Endothelial cell of umbilical vein (primary cell): ENCODE results near the gene AMMECR1L. TPM values are rescaled to one million over a fixed set of nuclear protein-coding genes. Genes with fewer than 3 reads are reported as not detected.
"Not testable (repeated sequence)": the region's sequence is repeated elsewhere in the genome, so short reads cannot be mapped to it uniquely, and the experiment has no call there.

Experiments used
- BruUV-seq: library from RNA; stranded (reverse); fragments of 400-500 nt; replicated peaks from 2 replicates; lab custom pipeline; 2021; lab: Mats Ljungman, UMichigan
- CTCF ChIA-PET: fragments of 300-600, 350-600 bp; sonication (Branson Sonifier 250); formaldehyde crosslinking; loops from one replicate; lab custom pipeline; 2021; ENCODE audit warnings: antibody characterized with exemption, inconsistent platforms; lab: Charles Lee
- POLR2A ChIA-PET: fragments of 300-600, 350-600 bp; sonication (Branson Sonifier 250); formaldehyde crosslinking; loops from one replicate; lab custom pipeline; 2021; ENCODE audit warnings: antibody characterized with exemption, inconsistent platforms; lab: Charles Lee
- DNase-seq: peaks from one replicate; pipeline ENCODE4 v3.0.0-alpha.2; 2011; ENCODE audit warnings: low read depth, low spot score
- FAIRE-seq: peaks from 2 replicates; lab custom pipeline; 2011; peaks lifted over from hg19 to GRCh38; lab: Jason Lieb, UNC
- H2AFZ ChIP-seq: 2 replicates; pipeline ENCODE4 v1.6.0; 2012; ENCODE audit warnings: low read depth, low read length, control low read depth, inconsistent platforms
- H3K27ac ChIP-seq: 2 replicates; pipeline ENCODE4 v1.5.1; 2011; ENCODE audit warnings: low read depth, mild to moderate bottlenecking, control low read depth, low read length, moderate library complexity; ENCODE audit not compliant: insufficient read depth
- H3K27me3 ChIP-seq, 2 experiments: 2 replicates each; pipeline versions ENCODE4 v1.6.0 to v1.6.1; 2011; ENCODE audit warnings: low read length in 2 of 2, mixed read lengths in 1 of 2; ENCODE audit not compliant: control insufficient read depth in 2 of 2, insufficient read depth in 2 of 2
- H3K36me3 ChIP-seq, 2 experiments: 2 replicates in 1 of 2; 3 replicates in 1 of 2; pipeline ENCODE4 v1.5.1; 2011; ENCODE audit warnings: low read length in 2 of 2, mild to moderate bottlenecking in 1 of 2, moderate library complexity in 1 of 2; ENCODE audit not compliant: control insufficient read depth in 2 of 2, insufficient read depth in 2 of 2; ENCODE audit errors: extremely low read depth in 1 of 2
- H3K4me1 ChIP-seq: 3 replicates; pipeline ENCODE4 v1.5.1; 2011; ENCODE audit warnings: mild to moderate bottlenecking, low read length; ENCODE audit not compliant: control insufficient read depth, insufficient read depth; ENCODE audit errors: extremely low read depth
- H3K4me2 ChIP-seq: 2 replicates; pipeline ENCODE4 v1.6.1; 2011; ENCODE audit warnings: low read length, control low read depth, mixed read lengths; ENCODE audit not compliant: insufficient read depth
- H3K4me3 ChIP-seq, 3 experiments: fragments of 200-600 bp in 1 of 3; sonication (generic), shearing (Covaris generic) in 1 of 3; replicated peaks in 1 of 3; 2 replicates each; pipeline ENCODE4 v1.5.1; 2011 to 2016; ENCODE audit warnings: control low read depth in 3 of 3, low read length in 3 of 3, mild to moderate bottlenecking in 2 of 3, inconsistent platforms in 1 of 3, low read depth in 1 of 3, moderate library complexity in 1 of 3; ENCODE audit not compliant: insufficient read depth in 1 of 3
- H3K79me2 ChIP-seq: 2 replicates; pipeline ENCODE4 v1.6.0; 2012; ENCODE audit warnings: low read length, inconsistent platforms; ENCODE audit not compliant: control insufficient read depth, insufficient read depth
- H3K9ac ChIP-seq: replicated peaks from 2 replicates; pipeline ENCODE3; 2011; ENCODE audit warnings: low read length, control low read depth; ENCODE audit not compliant: insufficient read depth; ENCODE audit errors: extremely low read depth
- H3K9me1 ChIP-seq: replicated peaks from 3 replicates; pipeline ENCODE4 v1.6.0; 2011; ENCODE audit warnings: mild to moderate bottlenecking, low read length; ENCODE audit not compliant: control insufficient read depth, insufficient read depth; ENCODE audit errors: extremely low read depth
- H3K9me3 ChIP-seq: replicated peaks from 2 replicates; pipeline ENCODE4 v1.5.1; 2012; ENCODE audit warnings: low read length, inconsistent platforms; ENCODE audit not compliant: control insufficient read depth, insufficient read depth
- H4K20me1 ChIP-seq: replicated peaks from 2 replicates; pipeline ENCODE3; 2011; ENCODE audit warnings: mild to moderate bottlenecking, low read length; ENCODE audit not compliant: control insufficient read depth, insufficient read depth; ENCODE audit errors: extremely low read depth
- EZH2 ChIP-seq: IDR thresholded peaks from 2 replicates; pipeline ENCODE4 v1.6.1; 2012; ENCODE audit warnings: borderline replicate concordance, low read depth, mild to moderate bottlenecking, moderate library complexity, low read length, inconsistent platforms; ENCODE audit not compliant: severe bottlenecking
- FOS ChIP-seq: IDR thresholded peaks from 2 replicates; pipeline ENCODE4 v1.6.1; 2011; ENCODE audit warnings: mild to moderate bottlenecking, low read length, moderate library complexity, borderline replicate concordance; ENCODE audit not compliant: insufficient read depth
- GATA2 ChIP-seq: IDR thresholded peaks from 2 replicates; pipeline ENCODE4 v1.7.0; 2011; ENCODE audit warnings: low read depth, mild to moderate bottlenecking, moderate library complexity, mixed read lengths, low read length; ENCODE audit not compliant: insufficient read length, insufficient read depth
- JUN ChIP-seq: IDR thresholded peaks from 2 replicates; pipeline ENCODE4 v1.6.1; 2011; ENCODE audit warnings: borderline replicate concordance, low read depth; ENCODE audit not compliant: insufficient read length, insufficient read depth
- MYC ChIP-seq: IDR thresholded peaks from one replicate; pipeline ENCODE4 v1.6.1; 2011; ENCODE audit warnings: mild to moderate bottlenecking, low read depth, low read length
- POLR2A ChIP-seq: IDR thresholded peaks from 2 replicates; pipeline ENCODE4 v1.6.1; 2012; ENCODE audit warnings: low read depth, mild to moderate bottlenecking, control low read depth, low read length
- POLR2AphosphoS5 ChIP-seq: IDR thresholded peaks from 2 replicates; pipeline ENCODE4 v1.6.1; 2012; ENCODE audit warnings: low read depth, mild to moderate bottlenecking, control low read depth, low read length, moderate library complexity; ENCODE audit not compliant: insufficient read depth
- dilution Hi-C: fragments of 300-500 bp; cut with MboI; formaldehyde crosslinking; loops from one replicate; pipeline ENCODE4 v1.15.0; 2019; ENCODE audit warnings: low sequenced_read_pairs; ENCODE audit not compliant: extremely low pct_ligation_motif_present
- intact Hi-C: fragments of 100-400 bp; cut with micrococcal nuclease; formaldehyde crosslinking; loops from one replicate; pipeline ENCODE4 v1.10.0; 2022
- polyA plus RNA-seq, 4 experiments: library from polyadenylated mRNA; depleted of rRNA in 3 of 4; stranded (reverse) in 3 of 4; unstranded in 1 of 4; fragments of >200 nt; gene quantifications; 2 replicates each; pipeline versions ENCODE4 v1.2.1 to v1.2.3, GENCODE V29; 2011 to 2012; ENCODE audit warnings: missing spikeins in 1 of 4
- total RNA-seq: library from RNA; stranded (reverse); gene quantifications from 2 replicates; pipeline ENCODE4 v1.2.3, GENCODE V29; 2021
- TF ChIP-seq, protein P1 (sequence below), 2 donors: IDR thresholded peaks; 1 replicate in 1 of 2; 2 replicates in 1 of 2; pipeline ENCODE4 v1.5.1; 2011; ENCODE audit warnings: low read length in 2 of 2, mild to moderate bottlenecking in 2 of 2, moderate library complexity in 2 of 2, control low read depth in 1 of 2, inconsistent platforms in 1 of 2, low read depth in 1 of 2; ENCODE audit not compliant: insufficient read depth in 1 of 2; ENCODE audit errors: extremely low read depth in 1 of 2
- TF ChIP-seq, protein P2 (sequence below): IDR thresholded peaks from 2 replicates; pipeline ENCODE4 v1.6.1; 2011; ENCODE audit not compliant: insufficient read depth, insufficient read length

The AMMECR1L gene
- total and polyA plus RNA-seq, 2 donors (not counting 3 experiments of a cell fraction or from before 2014, with no cell fraction given), result 14.8 to 20.7 TPM

GRCh38 chr2:127909019-127909418 is 23.3 kb upstream of the AMMECR1L start:
- dilution Hi-C loops, result no loop called here
- BruUV-seq, result no TSS peak
- FAIRE-seq (no peak), DNase-seq (no peak)
- peaks cover 0 to 5% of the 10 kb centered on the region in 2 experiments for H3K27me3 ChIP-seq
- H3K4me1 ChIP-seq, result no peaks in the 10 kb centered on the region
- H3K36me3 ChIP-seq, result no peaks in the 10 kb centered on the region
- H4K20me1 ChIP-seq, result no peaks in the 10 kb centered on the region
- H2AFZ ChIP-seq, result no peak overlapping the region
- TF ChIP-seq, protein P1, sequence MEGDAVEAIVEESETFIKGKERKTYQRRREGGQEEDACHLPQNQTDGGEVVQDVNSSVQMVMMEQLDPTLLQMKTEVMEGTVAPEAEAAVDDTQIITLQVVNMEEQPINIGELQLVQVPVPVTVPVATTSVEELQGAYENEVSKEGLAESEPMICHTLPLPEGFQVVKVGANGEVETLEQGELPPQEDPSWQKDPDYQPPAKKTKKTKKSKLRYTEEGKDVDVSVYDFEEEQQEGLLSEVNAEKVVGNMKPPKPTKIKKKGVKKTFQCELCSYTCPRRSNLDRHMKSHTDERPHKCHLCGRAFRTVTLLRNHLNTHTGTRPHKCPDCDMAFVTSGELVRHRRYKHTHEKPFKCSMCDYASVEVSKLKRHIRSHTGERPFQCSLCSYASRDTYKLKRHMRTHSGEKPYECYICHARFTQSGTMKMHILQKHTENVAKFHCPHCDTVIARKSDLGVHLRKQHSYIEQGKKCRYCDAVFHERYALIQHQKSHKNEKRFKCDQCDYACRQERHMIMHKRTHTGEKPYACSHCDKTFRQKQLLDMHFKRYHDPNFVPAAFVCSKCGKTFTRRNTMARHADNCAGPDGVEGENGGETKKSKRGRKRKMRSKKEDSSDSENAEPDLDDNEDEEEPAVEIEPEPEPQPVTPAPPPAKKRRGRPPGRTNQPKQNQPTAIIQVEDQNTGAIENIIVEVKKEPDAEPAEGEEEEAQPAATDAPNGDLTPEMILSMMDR (IDR thresholded peaks at IDR 0.05; ENCODE audit: extremely low read depth in 1 of 2, insufficient read depth in 1 of 2, low read depth in 1 of 2, low read length in 2 of 2), result no peak
- no peak for TF ChIP-seq EZH2
- TF ChIP-seq POLR2A, result no peak
- TF ChIP-seq, protein P2, sequence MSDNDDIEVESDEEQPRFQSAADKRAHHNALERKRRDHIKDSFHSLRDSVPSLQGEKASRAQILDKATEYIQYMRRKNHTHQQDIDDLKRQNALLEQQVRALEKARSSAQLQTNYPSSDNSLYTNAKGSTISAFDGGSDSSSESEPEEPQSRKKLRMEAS, result no peak
- no peak for TF ChIP-seq GATA2
- TF ChIP-seq MYC, result no peak
- TF ChIP-seq POLR2AphosphoS5, result no peak
- no peak for TF ChIP-seq FOS
- no peak for TF ChIP-seq JUN
- no peak overlapping the region for H3K4me2 ChIP-seq
- no peak overlapping the region for H3K27ac ChIP-seq
- no peaks in the 10 kb centered on the region for H3K9me3 ChIP-seq
- ChIA-PET POLR2A (no interaction called here), CTCF (interaction anchor here (1.0 to 1.1 kb wide), 2 partner anchors 14 to 318 kb away, joined by 3 to 4 read pairs; no protein-coding TSS in a partner anchor)
- no peaks in the 10 kb centered on the region for H3K9me1 ChIP-seq
- H3K9ac ChIP-seq, result no peak overlapping the region
- no peaks in the 10 kb centered on the region for H3K79me2 ChIP-seq
- intact Hi-C loops, result no loop called here
- H3K4me3 ChIP-seq, result no peak overlapping the region

GRCh38 chr2:127907733-127908400 is 22.1 kb upstream of the AMMECR1L start:
- H3K4me2 ChIP-seq, DNase-seq, H3K27me3 ChIP-seq, H3K79me2 ChIP-seq, POLR2A ChIA-PET, H2AFZ ChIP-seq, intact Hi-C loops, H3K4me3 ChIP-seq, BruUV-seq, H3K27ac ChIP-seq, H3K4me1 ChIP-seq, CTCF ChIA-PET, H3K9me1 ChIP-seq, FAIRE-seq, H3K9me3 ChIP-seq, dilution Hi-C loops, H3K9ac ChIP-seq, H3K36me3 ChIP-seq, H4K20me1 ChIP-seq: not testable (repeated sequence)
